HepG2 (cell line): ENCODE measurements around the gene FGGY. TPM values are rescaled to one million over a fixed set of nuclear protein-coding genes. Genes with fewer than 3 reads are reported as not detected.

ENCODE experiments used
- BCLAF1 ChIP-seq: fragments of 450-650 bp; IDR thresholded peaks from 2 replicates; pipeline ENCODE4 v1.6.1; 2017; ENCODE audit warnings: mild to moderate bottlenecking
- CERS6 ChIP-seq: sonication (generic); formaldehyde crosslinking; IDR thresholded peaks from 2 replicates; pipeline ENCODE4 v1.5.0; 2020; ENCODE audit warnings: missing genetic modification reagents
- DZIP1 ChIP-seq: sonication (generic); formaldehyde crosslinking; IDR thresholded peaks from 2 replicates; pipeline ENCODE4 v1.5.0; 2020; ENCODE audit warnings: mild to moderate bottlenecking, missing genetic modification reagents
- EED ChIP-seq: sonication (generic); formaldehyde crosslinking; IDR thresholded peaks from 2 replicates; pipeline ENCODE4 v1.5.0; 2020; ENCODE audit warnings: mild to moderate bottlenecking, missing genetic modification reagents
- FOXP1 ChIP-seq, 2 experiments: fragments of 450-650 bp in 1 of 2; IDR thresholded peaks; 2 replicates each; pipeline ENCODE4 v1.6.1; 2017 to 2018; ENCODE audit warnings: antibody characterized with exemption in 1 of 2
- HMGXB4 ChIP-seq, 2 experiments: sonication (generic) in 1 of 2; formaldehyde crosslinking in 1 of 2; IDR thresholded peaks; 2 replicates each; pipeline versions ENCODE4 v1.4.0 to v1.6.1; 2018 to 2020; ENCODE audit warnings: missing genetic modification reagents in 2 of 2, borderline replicate concordance in 1 of 2, low read depth in 1 of 2, mild to moderate bottlenecking in 1 of 2, missing biosample characterization in 1 of 2
- MAFG ChIP-seq: sonication (generic); formaldehyde crosslinking; IDR thresholded peaks from 2 replicates; pipeline ENCODE4 v1.5.1; 2020; ENCODE audit warnings: mild to moderate bottlenecking, missing genetic modification reagents
- MAX ChIP-seq: IDR thresholded peaks from 2 replicates; pipeline ENCODE4 v1.6.1; 2012; ENCODE audit warnings: inconsistent platforms
- NFYB ChIP-seq: sonication (generic); formaldehyde crosslinking; IDR thresholded peaks from 2 replicates; pipeline ENCODE4 v1.4.0; 2020; ENCODE audit warnings: missing genetic modification reagents
- PITX1 ChIP-seq: sonication (generic); formaldehyde crosslinking; IDR thresholded peaks from 2 replicates; pipeline ENCODE4 v1.5.1; 2020; ENCODE audit warnings: mild to moderate bottlenecking, missing genetic modification reagents
- RARG ChIP-seq: sonication (generic); formaldehyde crosslinking; IDR thresholded peaks from 2 replicates; pipeline ENCODE4 v1.4.0; 2020; ENCODE audit warnings: low read depth, mild to moderate bottlenecking, missing genetic modification reagents
- SIX1 ChIP-seq: sonication (generic); formaldehyde crosslinking; IDR thresholded peaks from 2 replicates; pipeline ENCODE4 v1.4.0; 2020; ENCODE audit warnings: missing genetic modification reagents, borderline replicate concordance
- USF2 ChIP-seq, 2 experiments: sonication (generic) in 1 of 2; formaldehyde crosslinking in 1 of 2; IDR thresholded peaks; 2 replicates each; pipeline versions ENCODE4 v1.5.1 to v1.6.1; 2011 to 2020; ENCODE audit warnings: borderline replicate concordance in 1 of 2, low read depth in 1 of 2, low read length in 1 of 2, mild to moderate bottlenecking in 1 of 2, missing genetic modification reagents in 1 of 2, moderate library complexity in 1 of 2
- ZNF234 ChIP-seq: sonication (generic); formaldehyde crosslinking; conservative IDR thresholded peaks from 2 replicates; pipeline ENCODE4 v1.5.1; 2020; ENCODE audit warnings: mild to moderate bottlenecking, missing genetic modification reagents
- ZNF44 ChIP-seq: sonication (generic); formaldehyde crosslinking; IDR thresholded peaks from 2 replicates; pipeline ENCODE4 v1.5.1; 2020; ENCODE audit warnings: mild to moderate bottlenecking, missing genetic modification reagents
- ZNF552 ChIP-seq: sonication (generic); formaldehyde crosslinking; IDR thresholded peaks from 2 replicates; pipeline ENCODE4 v1.9.0; 2022; ENCODE audit warnings: missing genetic modification reagents, mild to moderate bottlenecking, borderline replicate concordance
- ZNF737 ChIP-seq: sonication (generic); formaldehyde crosslinking; IDR thresholded peaks from 2 replicates; pipeline ENCODE4 v1.5.0; 2020; ENCODE audit warnings: missing genetic modification reagents, mild to moderate bottlenecking, borderline replicate concordance
- polyA plus RNA-seq, 8 experiments: library from polyadenylated mRNA; depleted of rRNA in 3 of 8; stranded (reverse) in 7 of 8; unstranded in 1 of 8; fragments of >200 nt; fragmentation: Illumina TruSeq in 4 of 8; extraction: Trizol in 4 of 8; gene quantifications; 2 replicates each; pipeline versions ENCODE4 v1.2.1 to v1.2.3, GENCODE V29; 2011 to 2016; ENCODE audit warnings: low read depth in 4 of 8, missing spikeins in 1 of 8, mixed read lengths in 1 of 8; ENCODE audit not compliant: insufficient read depth in 1 of 8
- total RNA-seq, 5 experiments: library from RNA; depleted of rRNA; stranded (reverse); fragments of >200 nt; fragmentation: Illumina TruSeq; extraction: Trizol; gene quantifications; 2 replicates each; pipeline ENCODE4 v1.2.3, GENCODE V29; 2016; ENCODE audit warnings: low read depth in 1 of 5

Gene FGGY
- total and polyA plus RNA-seq, 2 of the 13 experiments (the other 11 are each of a cell fraction or from before 2014, with no cell fraction given), result 15.7 to 27.5 TPM

- TF ChIP-seq BCLAF1, result no peak
- TF ChIP-seq USF2 (IDR thresholded peaks at IDR 0.05; ENCODE audit: low read depth, low read length), result no peak
- peak; percentile 25; the same call in 1 of the 2 replicates for TF ChIP-seq USF2 (CRISPR knock-in tag; IDR thresholded peaks at IDR 0.05; ENCODE audit: borderline replicate concordance)
- no peak for TF ChIP-seq NFYB (CRISPR knock-in tag)
- no peak for TF ChIP-seq ZNF44 (CRISPR knock-in tag)
- TF ChIP-seq MAX, result peak; percentile 32; the same call in 1 of the 2 replicates
- TF ChIP-seq SIX1 (CRISPR knock-in tag), result no peak
- no peak for TF ChIP-seq ZNF552 (CRISPR knock-in tag)
- TF ChIP-seq CERS6 (CRISPR knock-in tag), result no peak
- peak in 1 of 2 experiments; percentile 50; a peak in 1 of 4 replicates for TF ChIP-seq HMGXB4 (CRISPR knock-in tag; IDR thresholded peaks at IDR 0.05; ENCODE audit: borderline replicate concordance in 1 of 2, low read depth in 1 of 2)
- TF ChIP-seq MAFG (CRISPR knock-in tag), result no peak
- TF ChIP-seq ZNF737 (CRISPR knock-in tag), result no peak
- no peak for TF ChIP-seq ZNF234 (CRISPR knock-in tag)
- no peak for TF ChIP-seq DZIP1 (CRISPR knock-in tag)
- no peak for TF ChIP-seq RARG (CRISPR knock-in tag)
- no peak for TF ChIP-seq PITX1 (CRISPR knock-in tag)
- no peak for TF ChIP-seq FOXP1 (IDR thresholded peaks at IDR 0.05)
- TF ChIP-seq FOXP1 (CRISPR knock-in tag; IDR thresholded peaks at IDR 0.05), result no peak
- TF ChIP-seq EED (CRISPR knock-in tag), result no peak
Observed at GRCh38 chr1:59759156-59759925, 462.4 kb downstream of the FGGY start (continued).
